Neuronal stem cell (in vitro differentiated cells): ENCODE measurements around the gene DOCK9.

Experiments
- DNase-seq: peaks from one replicate; pipeline ENCODE4 v3.0.0-alpha.2; 2013; ENCODE audit warnings: low spot score
- H2AFZ ChIP-seq: one replicate; pipeline ENCODE4 v1.6.1; 2013; ENCODE audit warnings: mild to moderate bottlenecking, low read length, inconsistent platforms
- H2AK5ac ChIP-seq: 2 replicates; pipeline ENCODE4 v1.6.1; 2013; ENCODE audit warnings: low read depth, mild to moderate bottlenecking, inconsistent platforms, low read length, moderate library complexity, mixed read lengths
- H2BK120ac ChIP-seq: 2 replicates; pipeline ENCODE4 v1.6.1; 2013; ENCODE audit warnings: low read depth, mild to moderate bottlenecking, inconsistent platforms, low read length, moderate library complexity, mixed read lengths
- H2BK12ac ChIP-seq: one replicate; pipeline ENCODE4 v1.6.1; 2013; ENCODE audit warnings: low read length, inconsistent platforms
- H2BK15ac ChIP-seq: 2 replicates; pipeline ENCODE4 v1.6.1; 2013; ENCODE audit warnings: mild to moderate bottlenecking, low read length, inconsistent platforms, mixed read lengths
- H2BK5ac ChIP-seq: one replicate; pipeline ENCODE4 v1.6.1; 2013; ENCODE audit warnings: inconsistent platforms, mild to moderate bottlenecking, low read length, moderate library complexity
- H3K14ac ChIP-seq: one replicate; pipeline ENCODE4 v1.6.1; 2013; ENCODE audit warnings: low read length, inconsistent platforms
- H3K18ac ChIP-seq: 2 replicates; pipeline ENCODE4 v1.6.1; 2013; ENCODE audit warnings: low read length, inconsistent platforms
- H3K23ac ChIP-seq: 2 replicates; pipeline ENCODE4 v1.6.1; 2013; ENCODE audit warnings: low read depth, mild to moderate bottlenecking, mixed read lengths, low read length, inconsistent platforms; ENCODE audit not compliant: poor library complexity
- H3K27ac ChIP-seq: replicated peaks from 3 replicates; pipeline ENCODE4 v1.5.1; 2013; ENCODE audit warnings: low read length, inconsistent platforms
- H3K27me3 ChIP-seq, 3 experiments: 2 replicates each; pipeline ENCODE4 v1.6.1; 2013; ENCODE audit warnings: low read length in 3 of 3, mild to moderate bottlenecking in 2 of 3, inconsistent platforms in 1 of 3, low read depth in 1 of 3, mixed read lengths in 1 of 3, moderate library complexity in 1 of 3; ENCODE audit not compliant: control insufficient read depth in 3 of 3, insufficient read depth in 3 of 3
- H3K36me3 ChIP-seq, 2 donors: replicated peaks in 1 of 2; 2 replicates each; pipeline ENCODE4 v1.6.1; 2013; ENCODE audit warnings: low read length in 2 of 2; ENCODE audit not compliant: control insufficient read depth in 2 of 2, insufficient read depth in 2 of 2
- H3K4ac ChIP-seq: 2 replicates; pipeline ENCODE4 v1.6.1; 2013; ENCODE audit warnings: inconsistent platforms, mild to moderate bottlenecking, low read length, moderate library complexity
- H3K4me1 ChIP-seq, 2 donors: 1 replicate in 1 of 2; 2 replicates in 1 of 2; pipeline ENCODE4 v1.6.1; 2013; ENCODE audit warnings: low read length in 2 of 2, low read depth in 1 of 2; ENCODE audit not compliant: control insufficient read depth in 2 of 2, insufficient read depth in 1 of 2
- H3K4me2 ChIP-seq: one replicate; pipeline ENCODE4 v1.6.1; 2013; ENCODE audit warnings: mild to moderate bottlenecking, low read length, inconsistent platforms; ENCODE audit not compliant: insufficient read depth, poor library complexity, severe bottlenecking
- H3K4me3 ChIP-seq, 2 donors: 2 replicates each; pipeline ENCODE4 v1.5.1; 2013; ENCODE audit warnings: low read length in 2 of 2, mild to moderate bottlenecking in 2 of 2, inconsistent platforms in 1 of 2, moderate library complexity in 1 of 2
- H3K79me1 ChIP-seq: one replicate; pipeline ENCODE4 v1.6.1; 2013; ENCODE audit warnings: low read depth, mild to moderate bottlenecking, inconsistent platforms, low read length, moderate library complexity
- H3K9ac ChIP-seq: one replicate; pipeline ENCODE4 v1.6.1; 2013; ENCODE audit warnings: mild to moderate bottlenecking, low read depth, low read length, inconsistent platforms; ENCODE audit not compliant: poor library complexity
- H3K9me3 ChIP-seq, 2 donors: replicated peaks in 1 of 2; 2 replicates each; pipeline versions ENCODE3 to v1.6.1; 2013; ENCODE audit warnings: low read length in 2 of 2, mild to moderate bottlenecking in 2 of 2, inconsistent platforms in 1 of 2, low read depth in 1 of 2, mixed read lengths in 1 of 2, moderate library complexity in 1 of 2; ENCODE audit not compliant: control insufficient read depth in 2 of 2, insufficient read depth in 1 of 2
- H4K8ac ChIP-seq: one replicate; pipeline ENCODE4 v1.6.1; 2013; ENCODE audit warnings: low read depth, mild to moderate bottlenecking, inconsistent platforms, low read length, moderate library complexity
- H4K91ac ChIP-seq: one replicate; pipeline ENCODE4 v1.6.1; 2013; ENCODE audit warnings: low read length, low read depth, mild to moderate bottlenecking, inconsistent platforms; ENCODE audit not compliant: poor library complexity
- WGBS, 2 donors: extraction: QIAGEN DNeasy Blood & Tissue Kit; methylation state at CpG; one replicate each; pipeline ENCODE4 v1.1.7; 2013; ENCODE audit warnings: missing lambda C conversion rate in 2 of 2, mixed read lengths in 1 of 2; ENCODE audit not compliant: insufficient read length in 2 of 2, insufficient replicate concordance in 1 of 2; ENCODE audit errors: extremely low coverage in 2 of 2; 5-methylcytosine and 5-hydroxymethylcytosine counted together

Gene DOCK9

GRCh38 chr13:98878486-98879126 lies 99.3 kb downstream of the DOCK9 start:
- Histone ChIP-seq H2BK15ac (peak overlapping the region; percentile 15), H3K4me1 (peaks cover 0 to 8% of the 10 kb centered on the region in 2 donors), H2AFZ (no peak overlapping the region), H2BK120ac (no peak overlapping the region), H3K23ac (no peak overlapping the region), H3K14ac (no peak overlapping the region), H3K4me3 (no peak overlapping the region), H3K79me1 (no peaks in the 10 kb centered on the region), H4K8ac (no peak overlapping the region), H3K9ac (no peak overlapping the region), H2AK5ac (no peak overlapping the region), H3K18ac (no peak overlapping the region), H3K4ac (no peak overlapping the region), H3K4me2 (no peak overlapping the region), H3K9me3 (no peaks in the 10 kb centered on the region), H2BK5ac (no peak overlapping the region), H3K27me3 (no peaks in the 10 kb centered on the region), H3K27ac (no peak overlapping the region), H2BK12ac (no peak overlapping the region), H3K36me3 (no peaks in the 10 kb centered on the region), H4K91ac (no peak overlapping the region)
- no CpG with 5 or more reads among the region's 5 CpGs for WGBS, 2 donors
- no peak for DNase-seq

GRCh38 chr13:98877936-98878335 lies 99.9 kb downstream of the DOCK9 start:
- H3K4me3 ChIP-seq = no peak overlapping the region
- no peak overlapping the region for H2AFZ ChIP-seq
- no peak overlapping the region for H3K4ac ChIP-seq
- H3K27me3 ChIP-seq = no peaks in the 10 kb centered on the region
- H3K18ac ChIP-seq = no peak overlapping the region
- no peak overlapping the region for H2BK12ac ChIP-seq
- H3K36me3 ChIP-seq = no peaks in the 10 kb centered on the region
- no peak overlapping the region for H3K14ac ChIP-seq
- H4K91ac ChIP-seq = no peak overlapping the region
- H3K4me2 ChIP-seq = no peak overlapping the region
- H3K9ac ChIP-seq = no peak overlapping the region
- H2BK5ac ChIP-seq = no peak overlapping the region
- H3K4me1 ChIP-seq = peaks cover 0 to 8% of the 10 kb centered on the region in 2 donors
- peaks cover 0 to 5% of the 10 kb centered on the region in 2 donors for H3K9me3 ChIP-seq
- no peak overlapping the region for H4K8ac ChIP-seq
- WGBS, 2 donors = no CpG with 5 or more reads among the region's 4 CpGs
- no peaks in the 10 kb centered on the region for H3K79me1 ChIP-seq
- no peak overlapping the region for H3K23ac ChIP-seq
- H3K27ac ChIP-seq = no peak overlapping the region
- H2AK5ac ChIP-seq = no peak overlapping the region
- no peak for DNase-seq
- H2BK15ac ChIP-seq = no peak overlapping the region
- H2BK120ac ChIP-seq = no peak overlapping the region

GRCh38 chr13:98877466-98877865 lies 100.4 kb downstream of the DOCK9 start:
- no peaks in the 10 kb centered on the region for H3K36me3 ChIP-seq
- no peak for DNase-seq
- WGBS, 2 donors = no CpG with 5 or more reads among the region's 3 CpGs

GRCh38 chr13:98875146-98875729 lies 102.6 kb downstream of the DOCK9 start:
- Histone ChIP-seq H3K18ac (no peak overlapping the region), H3K27ac (no peak overlapping the region), H4K91ac (no peak overlapping the region), H3K9me3 (peaks cover 0 to 7% of the 10 kb centered on the region in 2 donors), H3K4me3 (no peak overlapping the region), H2BK120ac (no peak overlapping the region), H3K9ac (no peak overlapping the region), H3K36me3 (no peaks in the 10 kb centered on the region), H3K23ac (no peak overlapping the region), H3K79me1 (no peaks in the 10 kb centered on the region), H3K4ac (no peak overlapping the region), H2AFZ (no peak overlapping the region), H2BK5ac (no peak overlapping the region), H3K27me3 (no peaks in the 10 kb centered on the region), H3K4me2 (no peak overlapping the region), H2BK12ac (no peak overlapping the region), H4K8ac (no peak overlapping the region), H2BK15ac (no peak overlapping the region), H3K14ac (no peak overlapping the region), H3K4me1 (peaks cover 0 to 8% of the 10 kb centered on the region in 2 donors), H2AK5ac (no peak overlapping the region)
- WGBS, 2 donors = no CpG with 5 or more reads among the region's 1 CpG
- DNase-seq = no peak

More at GRCh38 chr13:98877466-98877865, 100.4 kb downstream of the DOCK9 start:
- Histone ChIP-seq H2AK5ac (no peak overlapping the region), H2AFZ (no peak overlapping the region), H3K79me1 (no peaks in the 10 kb centered on the region), H3K9me3 (peaks cover 0 to 7% of the 10 kb centered on the region in 2 donors), H4K91ac (no peak overlapping the region), H3K27me3 (no peaks in the 10 kb centered on the region), H4K8ac (no peak overlapping the region), H2BK12ac (no peak overlapping the region), H3K4ac (no peak overlapping the region), H2BK15ac (no peak overlapping the region), H3K14ac (no peak overlapping the region), H3K4me2 (no peak overlapping the region), H2BK120ac (no peak overlapping the region), H3K4me1 (peaks cover 0 to 8% of the 10 kb centered on the region in 2 donors), H3K4me3 (no peak overlapping the region), H3K23ac (no peak overlapping the region), H3K9ac (no peak overlapping the region), H3K27ac (no peak overlapping the region), H2BK5ac (no peak overlapping the region), H3K18ac (no peak overlapping the region)
